ENCODE results near the gene IMPG2. TPM values are rescaled to one million over a fixed set of nuclear protein-coding genes. Genes with fewer than 3 reads are reported as not detected.

IMPG2 gene
- total and polyA plus RNA-seq, 4 donors: 0.39 to 0.63 TPM; not detected in 2

DNA sequence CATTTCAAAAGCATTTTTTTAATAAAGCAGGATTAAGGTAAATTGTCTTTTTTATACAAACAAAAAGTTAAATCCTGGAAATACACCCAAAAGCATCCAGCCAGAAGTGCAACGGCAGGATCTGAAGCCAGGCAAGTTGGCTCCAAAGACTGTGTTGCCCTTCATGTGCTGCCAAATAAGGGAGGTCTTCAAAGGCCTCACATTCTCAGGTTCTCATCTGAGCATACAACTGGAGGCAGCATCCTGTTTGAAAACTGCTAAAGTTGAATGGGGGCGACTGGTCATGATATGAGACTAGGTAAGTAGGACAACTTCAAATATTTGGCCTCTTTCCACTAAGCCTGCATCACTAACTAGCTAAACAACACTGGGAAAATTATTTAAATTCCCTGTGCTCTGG lies 52.2 kb downstream of the IMPG2 start:
- no peaks in the 10 kb centered on the region for H3K27me3 ChIP-seq (ENCODE audit: control insufficient read depth in 1 of 2, insufficient read depth in 2 of 2, low read length in 1 of 2)
- no peaks in the 10 kb centered on the region for H3K36me3 ChIP-seq (ENCODE audit: control insufficient read depth in 1 of 2, insufficient read depth in 2 of 2, low read length in 1 of 2)

DNA sequence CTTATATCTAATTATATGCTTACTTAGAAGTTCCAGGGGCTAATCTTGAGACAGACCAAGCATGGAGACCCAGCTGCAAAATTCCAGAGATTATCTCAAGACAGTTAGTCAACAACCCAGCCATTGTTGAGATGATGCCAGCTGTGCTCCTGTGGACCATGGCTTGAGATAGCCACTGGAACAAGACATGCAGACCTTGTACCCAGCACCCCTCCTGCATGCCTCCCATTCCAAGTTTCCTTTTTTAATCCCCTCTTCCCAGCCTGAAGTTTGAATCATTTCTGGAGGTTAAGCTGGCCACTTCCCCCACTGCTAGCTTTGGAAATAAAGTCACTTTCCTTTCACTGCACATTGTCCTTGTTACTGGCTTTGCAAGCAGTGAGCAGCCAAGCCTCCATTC lies 53.8 kb downstream of the IMPG2 start:
- no peak for DNase-seq
- Histone ChIP-seq H3K27ac (ENCODE audit: low read depth in 1 of 2, low read length in 2 of 2) (no peak overlapping the region), H3K9me3 (ENCODE audit: control insufficient read depth, low read length) (no peaks in the 10 kb centered on the region), H3K27me3 (ENCODE audit: control insufficient read depth in 1 of 2, insufficient read depth in 2 of 2, low read length in 1 of 2) (no peaks in the 10 kb centered on the region), H3K4me3 (ENCODE audit: low read length in 2 of 2) (no peak overlapping the region), H3K36me3 (ENCODE audit: control insufficient read depth in 1 of 2, insufficient read depth in 2 of 2, low read length in 1 of 2) (no peaks in the 10 kb centered on the region), H3K4me1 (ENCODE audit: control insufficient read depth in 1 of 2, insufficient read depth in 2 of 2, low read length in 2 of 2) (peaks cover 0 to 2% of the 10 kb centered on the region in 2 donors)
- intact Hi-C loops (cut with DNase I): no loop called here
- ATAC-seq (ENCODE audit: low FRiP score): no peak

More for the DNA sequence above, 52.2 kb downstream of the IMPG2 start:
- ATAC-seq (ENCODE audit: low FRiP score) (no peak), DNase-seq (no peak)
- Histone ChIP-seq H3K27ac (ENCODE audit: low read depth in 1 of 2, low read length in 2 of 2) (no peak overlapping the region), H3K9me3 (ENCODE audit: control insufficient read depth, low read length) (no peaks in the 10 kb centered on the region), H3K4me3 (ENCODE audit: low read length in 2 of 2) (no peak overlapping the region), H3K4me1 (ENCODE audit: control insufficient read depth in 1 of 2, insufficient read depth in 2 of 2, low read length in 2 of 2) (peaks cover 0 to 3% of the 10 kb centered on the region in 2 donors)
- intact Hi-C loops (cut with DNase I): no loop called here
- 27 to 33% methylated on average over 2 of the region's 2 CpGs for WGBS, 2 donors

DNA sequence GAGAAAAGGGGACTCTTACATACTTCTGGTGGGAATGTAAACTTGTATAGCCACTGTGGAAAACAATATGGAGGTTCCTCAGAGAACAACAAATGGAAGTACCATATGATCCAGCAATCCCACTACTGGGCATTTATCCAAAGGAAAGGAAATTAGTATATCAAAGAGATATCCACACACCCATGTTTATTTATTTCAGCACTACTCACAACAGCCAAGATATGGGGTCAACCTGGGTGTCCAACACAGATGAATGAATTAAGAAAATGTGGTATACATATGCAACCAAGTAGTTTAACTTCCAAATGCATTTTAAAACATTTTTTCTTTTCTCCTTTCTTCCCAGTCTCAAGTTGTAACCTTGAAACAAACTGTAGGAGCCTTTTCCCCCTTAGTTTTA lies 54.3 kb downstream of the IMPG2 start:
- DNase-seq (no peak), ATAC-seq (ENCODE audit: low FRiP score) (no peak)
- Histone ChIP-seq H3K36me3 (ENCODE audit: control insufficient read depth in 1 of 2, insufficient read depth in 2 of 2, low read length in 1 of 2) (no peaks in the 10 kb centered on the region), H3K9me3 (ENCODE audit: control insufficient read depth, low read length) (no peaks in the 10 kb centered on the region), H3K27ac (ENCODE audit: low read depth in 1 of 2, low read length in 2 of 2) (no peak overlapping the region), H3K4me1 (ENCODE audit: control insufficient read depth in 1 of 2, insufficient read depth in 2 of 2, low read length in 2 of 2) (peaks cover 0 to 2% of the 10 kb centered on the region in 2 donors), H3K4me3 (ENCODE audit: low read length in 2 of 2) (no peak overlapping the region), H3K27me3 (ENCODE audit: control insufficient read depth in 1 of 2, insufficient read depth in 2 of 2, low read length in 1 of 2) (no peaks in the 10 kb centered on the region)
- intact Hi-C loops (cut with DNase I): no loop called here

DNA sequence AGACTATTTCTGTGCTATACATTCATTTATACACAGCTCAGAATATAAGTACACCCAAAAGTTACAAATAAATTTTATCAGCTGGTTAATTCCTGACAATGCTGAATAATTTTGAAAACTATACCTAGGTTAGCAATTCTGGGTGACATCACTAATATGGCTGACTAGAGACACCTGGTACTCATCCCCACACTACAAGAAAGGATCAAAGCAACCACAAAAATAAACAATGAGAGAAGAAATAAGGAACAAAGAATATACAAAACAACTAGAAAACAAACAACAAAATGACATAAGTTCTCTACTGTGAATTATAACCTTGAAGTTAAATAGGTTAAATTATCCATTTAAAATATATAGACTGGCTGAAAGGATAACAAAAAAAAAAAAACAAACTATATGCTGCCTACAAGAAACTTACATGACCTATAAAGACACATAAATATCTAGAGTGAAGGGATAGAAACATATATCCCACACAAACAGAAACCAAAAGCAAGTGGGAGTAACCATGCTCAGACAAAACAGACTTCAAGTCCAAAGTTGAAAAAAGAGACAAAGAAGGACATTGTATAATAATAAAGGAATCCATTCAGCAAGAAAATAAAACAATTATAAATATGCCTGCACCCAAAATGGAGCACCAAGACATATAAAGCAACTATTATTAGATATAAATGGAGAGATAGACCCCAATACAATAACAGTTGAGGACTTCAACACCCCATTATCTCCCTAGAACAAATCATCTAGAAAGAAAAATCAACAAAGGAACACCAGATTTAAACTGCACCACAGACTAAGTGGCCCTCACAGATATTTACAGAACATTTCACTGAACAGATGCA lies 57.8 kb downstream of the IMPG2 start:
- no peaks in the 10 kb centered on the region for H3K27me3 ChIP-seq (ENCODE audit: control insufficient read depth in 1 of 2, insufficient read depth in 2 of 2, low read length in 1 of 2)
- peaks cover 0 to 2% of the 10 kb centered on the region in 2 donors for H3K4me1 ChIP-seq (ENCODE audit: control insufficient read depth in 1 of 2, insufficient read depth in 2 of 2, low read length in 2 of 2)
- H3K36me3 ChIP-seq (ENCODE audit: control insufficient read depth in 1 of 2, insufficient read depth in 2 of 2, low read length in 1 of 2): no peaks in the 10 kb centered on the region
- DNase-seq: no peak
- H3K9me3 ChIP-seq (ENCODE audit: control insufficient read depth, low read length): no peaks in the 10 kb centered on the region
- ATAC-seq (ENCODE audit: low FRiP score): no peak
- intact Hi-C loops (cut with DNase I): loop anchor here in 1 of 2 donors (5.0 kb wide), 1 partner anchor 50 kb away; no protein-coding TSS in a partner anchor
- no peak overlapping the region for H3K4me3 ChIP-seq (ENCODE audit: low read length in 2 of 2)
- no peak overlapping the region for H3K27ac ChIP-seq (ENCODE audit: low read depth in 1 of 2, low read length in 2 of 2)

DNA sequence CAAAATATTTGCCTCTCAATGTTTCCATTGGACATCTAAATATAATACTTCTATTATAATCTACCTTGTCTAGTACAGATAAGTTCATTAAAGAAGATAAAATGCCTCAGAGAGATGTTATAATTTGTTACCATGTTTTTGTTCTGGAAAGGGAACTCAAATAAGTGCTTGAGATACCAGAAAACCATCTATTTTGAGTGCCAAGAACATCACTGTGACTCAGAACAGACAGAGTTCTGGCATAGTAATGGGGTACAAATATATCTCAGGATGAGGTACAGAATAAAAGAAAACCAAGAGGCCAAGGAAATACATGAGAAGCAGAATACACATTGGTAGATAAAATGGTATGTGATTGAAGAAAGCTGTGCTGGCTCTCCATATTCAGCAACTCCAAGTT lies 58.9 kb downstream of the IMPG2 start:
- peaks cover 0 to 2% of the 10 kb centered on the region in 2 donors for H3K4me1 ChIP-seq (ENCODE audit: control insufficient read depth in 1 of 2, insufficient read depth in 2 of 2, low read length in 2 of 2)
- no peak overlapping the region for H3K4me3 ChIP-seq (ENCODE audit: low read length in 2 of 2)
- H3K27ac ChIP-seq (ENCODE audit: low read depth in 1 of 2, low read length in 2 of 2): peak overlapping the region in 1 of 2 donors; percentile 76
- no peak for DNase-seq
- H3K27me3 ChIP-seq (ENCODE audit: control insufficient read depth in 1 of 2, insufficient read depth in 2 of 2, low read length in 1 of 2): no peaks in the 10 kb centered on the region
- no peaks in the 10 kb centered on the region for H3K9me3 ChIP-seq (ENCODE audit: control insufficient read depth, low read length)
- no peaks in the 10 kb centered on the region for H3K36me3 ChIP-seq (ENCODE audit: control insufficient read depth in 1 of 2, insufficient read depth in 2 of 2, low read length in 1 of 2)
- peak; percentile 72 for ATAC-seq (ENCODE audit: low FRiP score)
- intact Hi-C loops (cut with DNase I): loop anchor here in 1 of 2 donors (5.0 kb wide), 1 partner anchor 51 kb away; no protein-coding TSS in a partner anchor

DNA sequence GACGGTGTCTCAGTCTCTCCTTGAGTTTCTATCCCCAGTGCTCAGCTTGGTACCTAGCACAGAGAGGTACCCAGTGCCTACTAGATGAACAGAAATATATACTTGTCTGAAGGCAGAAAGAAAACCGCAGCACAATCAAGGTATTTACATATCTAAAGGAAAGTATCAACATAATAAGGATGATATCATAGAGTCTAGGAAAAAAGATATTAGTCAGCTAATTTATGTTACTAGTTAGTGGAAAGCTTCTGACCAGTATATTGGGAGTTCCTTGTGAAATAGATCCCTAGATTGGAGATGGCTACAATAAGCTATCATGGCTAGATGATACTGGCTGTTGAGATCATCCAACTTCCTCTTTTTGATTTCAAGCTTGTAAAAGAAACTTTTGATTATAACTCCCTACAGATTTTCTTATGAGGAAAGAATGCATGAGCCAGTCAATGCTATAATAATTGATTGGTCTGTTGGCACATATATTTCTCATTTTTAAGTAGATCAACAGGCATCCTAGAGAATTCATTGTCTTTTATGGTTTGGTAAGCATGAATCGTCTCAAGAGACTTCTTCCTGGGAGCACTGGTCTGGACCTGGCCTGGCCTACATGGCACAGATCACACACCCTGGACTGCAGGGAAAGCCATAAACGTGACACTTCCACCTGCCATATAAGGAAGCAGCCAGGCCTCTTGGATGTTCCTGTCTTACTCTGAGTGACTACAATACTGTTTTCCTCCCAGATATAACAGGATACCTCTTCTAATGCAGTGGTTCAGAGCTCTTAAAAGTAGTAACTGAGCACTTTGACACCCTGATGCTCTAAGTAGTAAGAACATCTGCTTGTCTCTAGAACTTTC lies 60.7 kb downstream of the IMPG2 start:
- no peaks in the 10 kb centered on the region for H3K36me3 ChIP-seq (ENCODE audit: control insufficient read depth in 1 of 2, insufficient read depth in 2 of 2, low read length in 1 of 2)
- H3K9me3 ChIP-seq (ENCODE audit: control insufficient read depth, low read length): no peaks in the 10 kb centered on the region
- ATAC-seq (ENCODE audit: low FRiP score) (no peak), DNase-seq (no peak)
- H3K27me3 ChIP-seq (ENCODE audit: control insufficient read depth in 1 of 2, insufficient read depth in 2 of 2, low read length in 1 of 2): no peaks in the 10 kb centered on the region
- H3K27ac ChIP-seq (ENCODE audit: low read depth in 1 of 2, low read length in 2 of 2): no peak overlapping the region
- peaks cover 0 to 2% of the 10 kb centered on the region in 2 donors for H3K4me1 ChIP-seq (ENCODE audit: control insufficient read depth in 1 of 2, insufficient read depth in 2 of 2, low read length in 2 of 2)
- 60 to 65% methylated on average over 4 of the region's 4 CpGs for WGBS, 2 donors
- H3K4me3 ChIP-seq (ENCODE audit: low read length in 2 of 2): no peak overlapping the region
- intact Hi-C loops (cut with DNase I): loop anchor here in 1 of 2 donors (5.0 kb wide), 1 partner anchor 53 kb away; no protein-coding TSS in a partner anchor

DNA sequence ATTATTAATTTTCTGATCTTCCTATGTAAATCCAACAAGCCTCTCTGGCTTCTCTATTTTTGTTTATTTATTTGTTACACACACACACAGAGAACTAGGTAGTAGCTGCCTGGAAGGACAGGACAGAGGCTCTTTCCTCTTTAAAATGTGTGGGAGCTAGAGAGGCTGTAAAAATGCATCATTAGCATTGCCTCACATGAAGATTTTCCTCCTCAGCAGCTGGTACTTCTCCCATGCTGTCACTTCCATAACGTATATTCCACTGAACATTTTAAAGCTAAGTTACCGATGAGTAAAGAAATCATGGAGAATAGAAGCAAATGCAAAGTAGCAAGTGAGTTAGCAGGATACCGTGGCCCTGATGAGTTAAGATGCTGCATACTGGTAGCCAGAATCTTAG lies 63.9 kb downstream of the IMPG2 start:
- H3K4me1 ChIP-seq (ENCODE audit: control insufficient read depth in 1 of 2, insufficient read depth in 2 of 2, low read length in 2 of 2): peaks cover 1 to 6% of the 10 kb centered on the region in 2 donors
- H3K9me3 ChIP-seq (ENCODE audit: control insufficient read depth, low read length): no peaks in the 10 kb centered on the region
- no peak overlapping the region for H3K4me3 ChIP-seq (ENCODE audit: low read length in 2 of 2)
- no peak for ATAC-seq (ENCODE audit: low FRiP score)
- no peak overlapping the region for H3K27ac ChIP-seq (ENCODE audit: low read depth in 1 of 2, low read length in 2 of 2)
- H3K27me3 ChIP-seq (ENCODE audit: control insufficient read depth in 1 of 2, insufficient read depth in 2 of 2, low read length in 1 of 2): no peaks in the 10 kb centered on the region
- intact Hi-C loops (cut with DNase I): no loop called here
- 85 to 86% methylated on average over 3 of the region's 3 CpGs for WGBS, 2 donors
- no peak for DNase-seq
- no peaks in the 10 kb centered on the region for H3K36me3 ChIP-seq (ENCODE audit: control insufficient read depth in 1 of 2, insufficient read depth in 2 of 2, low read length in 1 of 2)

DNA sequence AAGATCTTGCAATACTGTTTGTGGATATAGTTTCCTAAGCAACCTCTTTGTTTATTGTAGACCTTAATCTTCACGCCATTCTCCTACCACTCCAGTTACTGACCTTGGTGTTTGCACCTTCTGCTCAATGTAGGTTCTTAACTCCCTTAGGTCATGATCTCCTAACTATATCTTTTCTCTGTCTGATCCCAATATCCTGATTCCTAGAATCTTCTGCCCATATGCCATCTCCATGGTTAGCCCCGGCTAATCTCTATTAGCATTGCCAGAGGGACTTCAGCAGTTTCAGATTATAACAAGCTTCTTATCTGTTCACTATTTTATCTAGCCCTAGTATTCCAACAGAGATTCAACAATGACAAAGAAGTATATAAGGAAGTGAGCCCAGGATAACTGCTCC lies 64.9 kb downstream of the IMPG2 start:
- intact Hi-C loops (cut with DNase I): no loop called here
- no peaks in the 10 kb centered on the region for H3K27me3 ChIP-seq (ENCODE audit: control insufficient read depth in 1 of 2, insufficient read depth in 2 of 2, low read length in 1 of 2)
- no peak for DNase-seq
- WGBS, 2 donors: 83 to 86% methylated on average over 2 of the region's 2 CpGs
- no peak overlapping the region for H3K4me3 ChIP-seq (ENCODE audit: low read length in 2 of 2)
- no peak for ATAC-seq (ENCODE audit: low FRiP score)
- H3K27ac ChIP-seq (ENCODE audit: low read depth in 1 of 2, low read length in 2 of 2): no peak overlapping the region
- peaks cover 1 to 6% of the 10 kb centered on the region in 2 donors for H3K4me1 ChIP-seq (ENCODE audit: control insufficient read depth in 1 of 2, insufficient read depth in 2 of 2, low read length in 2 of 2)
- no peaks in the 10 kb centered on the region for H3K9me3 ChIP-seq (ENCODE audit: control insufficient read depth, low read length)
- H3K36me3 ChIP-seq (ENCODE audit: control insufficient read depth in 1 of 2, insufficient read depth in 2 of 2, low read length in 1 of 2): no peaks in the 10 kb centered on the region

Data from aorta (tissue), 5 donors.